Stimulated activated CD8-positive, alpha-beta memory T cell treated with anti-CD3 and anti-CD28 coated beads, Interleukin-4, amount 100 ng/mL, for 4 hours (primary cell): ENCODE data around the gene HCRT.
A peak's percentile ranks its signal among the peaks of the same experiment; 100 is the strongest.
"Not testable (repeated sequence)": the region's sequence is repeated elsewhere in the genome, so short reads cannot be mapped to it uniquely, and the experiment has no call there.

Experiments used
- DNase-seq, 2 donors: peaks; one replicate each; pipeline ENCODE4 v3.0.0-alpha.2; 2020; ENCODE audit warnings: low read depth in 2 of 2, low spot score in 1 of 2

Gene HCRT

GRCh38 chr17:42180411-42180921, 4.8 kb downstream of the HCRT start:
- DNase-seq = no peak

GRCh38 chr17:42179911-42180410, 5.3 kb downstream of the HCRT start:
- DNase-seq = no peak

GRCh38 chr17:42179335-42179734, 5.9 kb downstream of the HCRT start:
- DNase-seq = no peak

GRCh38 chr17:42178817-42179216, 6.4 kb downstream of the HCRT start:
- DNase-seq = no peak

- DNase-seq = no peak
Observed at GRCh38 chr17:42177684-42178083, 7.6 kb downstream of the HCRT start.

GRCh38 chr17:42174126-42174783, 11.0 kb downstream of the HCRT start:
- no peak for DNase-seq

GRCh38 chr17:42171831-42172230, 13.4 kb downstream of the HCRT start:
- no peak for DNase-seq

- no peak for DNase-seq
Observed at GRCh38 chr17:42169351-42169750, 15.9 kb downstream of the HCRT start.

GRCh38 chr17:42167807-42168206, 17.4 kb downstream of the HCRT start:
- no peak for DNase-seq

GRCh38 chr17:42166196-42166763, 19.0 kb downstream of the HCRT start:
- no peak for DNase-seq

- no peak for DNase-seq
Observed at GRCh38 chr17:42165751-42166150, 19.5 kb downstream of the HCRT start.

GRCh38 chr17:42163696-42164407, 21.4 kb downstream of the HCRT start:
- no peak for DNase-seq

GRCh38 chr17:42163113-42163512, 22.1 kb downstream of the HCRT start:
- DNase-seq = peak in 1 of 2 donors; percentile 12

- DNase-seq = no peak
Observed at GRCh38 chr17:42160531-42160910, 24.7 kb downstream of the HCRT start.

GRCh38 chr17:42159796-42160530, 25.3 kb downstream of the HCRT start:
- no peak for DNase-seq

GRCh38 chr17:42155614-42156045, 29.6 kb downstream of the HCRT start:
- DNase-seq = no peak

- DNase-seq = no peak
Observed at GRCh38 chr17:42153919-42154742, 31.1 kb downstream of the HCRT start.

- DNase-seq = no peak
Observed at GRCh38 chr17:42146911-42147607, 38.2 kb downstream of the HCRT start.

GRCh38 chr17:42143138-42143537, 42.1 kb downstream of the HCRT start:
- DNase-seq = not testable (repeated sequence)

GRCh38 chr17:42142371-42142896, 42.8 kb downstream of the HCRT start:
- DNase-seq = no peak
